Naive thymus-derived CD4-positive, alpha-beta T cell (primary cell): Measurements from ENCODE around the gene MGME1. TPM values are rescaled to one million over a fixed set of nuclear protein-coding genes. Genes with fewer than 3 reads are reported as not detected.
A peak's percentile ranks its signal among the peaks of the same experiment; 100 is the strongest.

Experiments used
- ATAC-seq: fragments of 150-1000 bp; cut with Tn5 transposase; 2 replicates; pipeline ENCODE4 v1.10.0; 2021; ENCODE audit warnings: mild to moderate bottlenecking, moderate library complexity
- CTCF ChIA-PET: fragments of 350-600 bp; sonication (Branson Sonifier 250); formaldehyde crosslinking; loops from one replicate; lab custom pipeline; 2021; ENCODE audit warnings: antibody characterized with exemption; lab: Charles Lee
- POLR2A ChIA-PET: fragments of 350-600 bp; sonication (Branson Sonifier 250); formaldehyde crosslinking; loops from one replicate; lab custom pipeline; 2021; ENCODE audit warnings: antibody characterized with exemption, inconsistent platforms; lab: Charles Lee
- DNase-seq, 9 donors: peaks; one replicate each; pipeline versions ENCODE4 v3.0.0 to v3.0.0-alpha.2; 2020 to 2022; ENCODE audit warnings: mixed read lengths in 1 of 9
- H3K27ac ChIP-seq: one replicate; pipeline ENCODE4 v1.7.0; 2013; ENCODE audit warnings: mild to moderate bottlenecking, low read depth, low read length, moderate library complexity
- H3K27me3 ChIP-seq, 2 donors: one replicate each; pipeline ENCODE4 v1.7.0; 2013; ENCODE audit warnings: low read length in 2 of 2, mild to moderate bottlenecking in 2 of 2, moderate library complexity in 2 of 2; ENCODE audit not compliant: control insufficient read depth in 2 of 2, insufficient read depth in 2 of 2
- H3K36me3 ChIP-seq, 3 experiments: 1 replicate in 2 of 3; 2 replicates in 1 of 3; pipeline ENCODE4 v1.7.0; 2013; ENCODE audit warnings: low read length in 3 of 3, mild to moderate bottlenecking in 3 of 3, moderate library complexity in 1 of 3; ENCODE audit not compliant: insufficient read depth in 3 of 3, control insufficient read depth in 2 of 3
- H3K4me1 ChIP-seq, 2 donors: one replicate each; pipeline ENCODE4 v1.7.0; 2013; ENCODE audit warnings: low read length in 2 of 2, mild to moderate bottlenecking in 2 of 2, moderate library complexity in 1 of 2; ENCODE audit not compliant: control insufficient read depth in 2 of 2, insufficient read depth in 2 of 2
- H3K4me3 ChIP-seq: 2 replicates; pipeline ENCODE4 v1.7.0; 2013; ENCODE audit warnings: mild to moderate bottlenecking, low read length
- H3K9me3 ChIP-seq, 3 experiments: 1 replicate in 2 of 3; 2 replicates in 1 of 3; pipeline ENCODE4 v1.7.0; 2013; ENCODE audit warnings: low read length in 3 of 3; ENCODE audit not compliant: control insufficient read depth in 2 of 3
- H3K27ac Mint-ChIP-seq, 9 donors: one replicate each; pipeline ENCODE4 v1.8.0; 2020 to 2022; ENCODE audit warnings: mixed read lengths in 9 of 9, mild to moderate bottlenecking in 8 of 9, moderate library complexity in 5 of 9, inconsistent platforms in 2 of 9
- H3K27me3 Mint-ChIP-seq, 5 donors: one replicate each; pipeline ENCODE4 v1.8.0; 2021 to 2022; ENCODE audit warnings: mixed read lengths in 5 of 5, mild to moderate bottlenecking in 1 of 5
- H3K36me3 Mint-ChIP-seq, 5 donors: one replicate each; pipeline ENCODE4 v1.8.0; 2020 to 2022; ENCODE audit warnings: mixed read lengths in 5 of 5, mild to moderate bottlenecking in 3 of 5, inconsistent platforms in 1 of 5
- H3K4me1 Mint-ChIP-seq, 7 donors: one replicate each; pipeline ENCODE4 v1.8.0; 2020 to 2022; ENCODE audit warnings: mixed read lengths in 7 of 7, mild to moderate bottlenecking in 3 of 7, inconsistent platforms in 1 of 7
- H3K4me3 Mint-ChIP-seq, 10 donors: one replicate each; pipeline ENCODE4 v1.8.0; 2020 to 2022; ENCODE audit warnings: mild to moderate bottlenecking in 10 of 10, mixed read lengths in 10 of 10, moderate library complexity in 6 of 10, inconsistent platforms in 2 of 10
- H3K9me3 Mint-ChIP-seq, 11 donors: one replicate each; pipeline ENCODE4 v1.8.0; 2020 to 2022; ENCODE audit warnings: mixed read lengths in 11 of 11, mild to moderate bottlenecking in 4 of 11, inconsistent platforms in 1 of 11, moderate library complexity in 1 of 11
- intact Hi-C, 2 donors: fragments of 100-400 bp; cut with micrococcal nuclease; formaldehyde crosslinking; loops; one replicate each; pipeline ENCODE4 v1.15.1; 2023
- polyA plus RNA-seq, 2 donors: library from polyadenylated mRNA; unstranded; fragments of 300-500 nt; fragmentation: Illumina TruSeq; gene quantifications; one replicate each; pipeline ENCODE4 v1.2.3, GENCODE V29; 2021
- total RNA-seq, 6 experiments: library from RNA in 5 of 6; stranded (reverse) in 5 of 6; gene quantifications; 1 replicate in 5 of 6; 2 replicates in 1 of 6; pipeline ENCODE4 v1.2.3 and lab custom pipeline; 2021 to 2026

The MGME1 gene
- total and polyA plus RNA-seq, 7 experiments from 2014 or later = 4.9 to 41.0 (median 13.1) TPM

DNA sequence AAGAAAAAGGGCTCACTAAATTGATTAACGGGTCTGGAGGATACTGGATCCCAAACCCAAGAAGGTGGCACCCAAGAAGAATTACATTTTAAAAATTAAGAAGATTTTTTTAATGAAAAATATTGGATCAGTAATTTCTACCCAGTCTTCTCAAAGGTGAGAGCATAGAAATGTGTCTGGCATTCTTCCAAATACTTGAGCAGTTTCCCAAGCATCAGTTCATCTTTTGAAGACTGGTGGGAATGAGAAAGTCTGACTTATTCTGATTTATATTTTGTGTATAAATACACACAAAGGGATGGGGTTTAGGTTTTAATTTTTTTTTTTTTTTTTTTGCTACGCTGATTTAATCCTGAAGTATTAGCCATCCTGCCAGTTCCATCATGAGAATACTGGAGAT, 3.3 kb downstream of the MGME1 start:
- H3K9me3 ChIP-seq = no peaks in the 10 kb centered on the region
- H3K4me1 ChIP-seq = peaks cover 27 to 34% of the 10 kb centered on the region in 2 donors
- ChIA-PET CTCF (no interaction called here), POLR2A (no interaction called here)
- Mint-ChIP-seq H3K36me3 (peaks cover 0 to 38% (median 16%) of the 10 kb centered on the region in 5 donors), H3K4me1 (peaks cover 38 to 55% (median 48%) of the 10 kb centered on the region in 7 donors), H3K27me3 (no peaks in the 10 kb centered on the region), H3K27ac (peak overlapping the region in 3 of 9 donors; percentile 21 to 68 (median 40)), H3K9me3 (no peaks in the 10 kb centered on the region), H3K4me3 (peak overlapping the region in 8 of 10 donors; percentile 12 to 95 (median 56))
- intact Hi-C loops = no loop called here
- H3K27ac ChIP-seq = no peak overlapping the region
- DNase-seq = no peak
- H3K27me3 ChIP-seq = no peaks in the 10 kb centered on the region
- ATAC-seq = no peak
- H3K4me3 ChIP-seq = no peak overlapping the region
- no peaks in the 10 kb centered on the region for H3K36me3 ChIP-seq

DNA sequence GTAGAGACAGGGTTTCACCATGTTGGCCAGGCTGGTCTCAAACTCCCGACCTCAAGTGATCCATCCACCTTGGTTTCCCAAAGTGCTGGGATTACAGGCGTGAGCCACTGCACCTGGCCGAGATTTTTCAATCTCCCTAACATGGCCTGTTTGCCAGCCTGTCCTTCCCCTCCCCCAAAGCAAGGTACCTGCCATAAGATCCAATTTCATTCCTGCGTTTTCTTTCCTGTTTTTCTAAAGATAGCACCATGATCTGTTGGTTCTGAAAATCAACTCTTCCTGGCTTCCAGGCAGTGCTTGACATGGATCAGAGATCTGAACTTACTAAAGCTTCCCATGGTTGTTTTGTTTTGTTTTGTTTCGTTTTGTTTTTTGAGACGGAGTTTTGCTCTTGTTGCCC, 7.5 kb downstream of the MGME1 start:
- Histone ChIP-seq H3K36me3 (no peaks in the 10 kb centered on the region), H3K9me3 (no peaks in the 10 kb centered on the region), H3K27ac (no peak overlapping the region), H3K4me1 (peaks cover 11 to 21% of the 10 kb centered on the region in 2 donors), H3K4me3 (no peak overlapping the region), H3K27me3 (no peaks in the 10 kb centered on the region)
- ATAC-seq (no peak), DNase-seq (no peak)
- H3K27ac Mint-ChIP-seq = no peak overlapping the region
- H3K9me3 Mint-ChIP-seq = no peaks in the 10 kb centered on the region
- H3K4me1 Mint-ChIP-seq = peaks cover 19 to 40% (median 29%) of the 10 kb centered on the region in 7 donors
- H3K36me3 Mint-ChIP-seq = peaks cover 0 to 34% (median 16%) of the 10 kb centered on the region in 5 donors
- H3K27me3 Mint-ChIP-seq = no peaks in the 10 kb centered on the region
- POLR2A ChIA-PET = no interaction called here
- no peak overlapping the region for H3K4me3 Mint-ChIP-seq
- CTCF ChIA-PET = no interaction called here
- intact Hi-C loops = no loop called here

DNA sequence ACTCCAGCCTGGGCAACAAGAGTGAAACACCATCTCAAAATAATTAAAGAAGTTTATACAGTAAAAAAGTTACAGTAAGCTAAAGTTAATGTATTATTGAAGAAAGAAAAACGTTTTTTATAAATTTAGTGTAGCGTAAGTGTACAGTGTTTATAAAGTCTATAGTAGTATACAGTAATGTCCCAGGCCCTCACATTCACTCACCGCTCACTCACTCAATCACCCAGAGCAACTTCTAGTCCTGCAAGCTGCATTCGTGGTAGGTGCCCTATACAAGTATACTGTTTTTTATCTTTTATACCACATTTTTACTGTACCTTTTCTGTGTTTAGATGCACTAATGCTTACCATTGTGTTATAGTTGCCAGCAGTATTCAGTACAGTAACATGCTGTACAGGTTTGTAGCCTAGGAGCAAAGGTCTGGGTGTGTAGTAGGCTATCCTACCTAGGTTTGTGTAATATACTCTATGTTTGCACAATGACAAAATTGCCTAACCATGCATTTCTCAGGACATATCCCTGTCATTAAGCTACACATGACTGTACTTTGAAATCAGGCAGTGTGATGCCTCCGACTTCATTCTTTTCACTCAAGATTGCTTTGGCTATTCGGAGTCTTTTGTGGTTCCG, 16.7 kb downstream of the MGME1 start:
- H3K27me3 ChIP-seq = no peaks in the 10 kb centered on the region
- DNase-seq (no peak), ATAC-seq (no peak)
- H3K4me3 ChIP-seq = no peak overlapping the region
- H3K27ac Mint-ChIP-seq = no peak overlapping the region
- peaks cover 0 to 1% (median 0%) of the 10 kb centered on the region in 11 donors for H3K9me3 Mint-ChIP-seq
- peaks cover 0 to 26% (median 10%) of the 10 kb centered on the region in 5 donors for H3K36me3 Mint-ChIP-seq
- no peak overlapping the region for H3K4me3 Mint-ChIP-seq
- H3K27me3 Mint-ChIP-seq = no peaks in the 10 kb centered on the region
- ChIA-PET CTCF (interaction anchor here (0.6 kb wide), 1 partner anchor 167 kb away, joined by 5 read pairs; no protein-coding TSS in a partner anchor), POLR2A (interaction anchor here (0.6 to 0.7 kb wide), 2 partner anchors 20 to 295 kb away, joined by 3 to 5 read pairs; no protein-coding TSS in a partner anchor)
- H3K36me3 ChIP-seq = peaks cover 0 to 9% (median 0%) of the 10 kb centered on the region in 3 experiments
- H3K27ac ChIP-seq = no peak overlapping the region
- H3K9me3 ChIP-seq = no peaks in the 10 kb centered on the region
- peaks cover 3 to 30% (median 18%) of the 10 kb centered on the region in 7 donors for H3K4me1 Mint-ChIP-seq
- peaks cover 0 to 5% of the 10 kb centered on the region in 2 donors for H3K4me1 ChIP-seq
- intact Hi-C loops = no loop called here

DNA sequence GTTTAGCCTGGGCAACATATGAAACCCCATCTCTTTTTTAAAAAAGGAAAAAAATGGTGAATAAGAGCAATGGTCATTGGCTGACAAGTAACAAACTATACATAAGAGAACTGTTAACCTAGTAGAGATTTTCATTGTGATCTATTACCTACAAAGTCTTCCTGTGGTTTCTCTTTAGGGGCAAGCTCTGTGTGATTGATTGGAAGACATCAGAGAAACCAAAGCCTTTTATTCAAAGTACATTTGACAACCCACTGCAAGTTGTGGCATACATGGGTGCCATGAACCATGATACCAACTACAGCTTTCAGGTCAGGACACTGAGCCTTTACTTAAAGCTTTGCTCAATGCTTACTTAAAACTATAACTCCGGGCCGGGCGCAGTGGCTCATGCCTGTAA, 19.2 kb downstream of the MGME1 start:
- Mint-ChIP-seq H3K27me3 (no peaks in the 10 kb centered on the region), H3K9me3 (peaks cover 0 to under 1% (median 0%) of the 10 kb centered on the region in 11 donors), H3K27ac (peak overlapping the region in 6 of 9 donors; percentile 0 to 68 (median 36)), H3K4me3 (peak overlapping the region in 9 of 10 donors; percentile 4 to 62 (median 30)), H3K4me1 (peaks cover 2 to 42% (median 18%) of the 10 kb centered on the region in 7 donors), H3K36me3 (peaks cover 0 to 22% (median 8%) of the 10 kb centered on the region in 5 donors)
- peaks cover 0 to 5% of the 10 kb centered on the region in 2 donors for H3K4me1 ChIP-seq
- no peaks in the 10 kb centered on the region for H3K9me3 ChIP-seq
- intact Hi-C loops = loop anchor here in 1 of 2 donors (2.0 kb wide), 1 partner anchor 19 kb away; the partner anchor contains the start of genes MGME1 and SNX5
- no peaks in the 10 kb centered on the region for H3K27me3 ChIP-seq
- ChIA-PET POLR2A (no interaction called here), CTCF (no interaction called here)
- no peak overlapping the region for H3K4me3 ChIP-seq
- peak in 6 of 9 donors; percentile 49 to 73 (median 64) for DNase-seq
- peak; percentile 81 for ATAC-seq
- peaks cover 0 to 9% (median 0%) of the 10 kb centered on the region in 3 experiments for H3K36me3 ChIP-seq
- H3K27ac ChIP-seq = no peak overlapping the region

DNA sequence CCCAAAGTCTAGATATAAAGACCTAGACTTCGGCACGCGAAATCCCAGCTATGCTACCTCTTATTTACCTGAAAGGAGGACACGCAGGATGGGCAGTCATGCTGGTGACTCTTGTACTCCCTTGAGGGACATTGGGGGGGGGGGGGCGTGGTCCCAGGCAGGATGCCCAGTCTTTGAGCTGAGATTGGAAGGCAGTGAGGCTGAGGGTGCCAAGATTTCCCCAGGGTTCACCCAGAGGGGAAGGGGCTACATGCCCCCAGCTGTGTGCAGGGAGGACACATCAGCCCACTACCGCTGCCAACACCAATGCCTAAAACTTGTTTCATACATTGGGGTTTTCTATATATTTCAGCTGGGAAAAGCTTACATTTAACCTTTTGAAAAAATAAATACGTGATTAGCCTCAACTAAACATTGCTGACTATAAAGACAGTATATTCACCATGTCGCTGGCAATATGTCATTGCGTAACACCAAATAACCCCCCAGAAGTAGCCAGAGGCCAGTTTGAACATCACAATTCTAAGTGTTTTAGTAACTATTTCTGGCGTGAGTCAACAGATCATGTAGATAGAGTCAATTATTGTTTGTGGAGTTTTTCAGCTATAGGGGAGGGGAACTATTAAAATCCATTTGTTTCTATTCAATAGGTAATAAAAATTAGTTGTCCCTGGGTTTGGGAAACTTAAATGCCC, 21.6 kb downstream of the MGME1 start:
- Mint-ChIP-seq H3K27me3 (no peaks in the 10 kb centered on the region), H3K27ac (no peak overlapping the region), H3K4me1 (peaks cover 0 to 50% (median 18%) of the 10 kb centered on the region in 7 donors), H3K4me3 (no peak overlapping the region), H3K36me3 (peaks cover 0 to 20% (median 7%) of the 10 kb centered on the region in 5 donors), H3K9me3 (no peaks in the 10 kb centered on the region)
- DNase-seq = no peak
- peaks cover 0 to 5% of the 10 kb centered on the region in 2 donors for H3K4me1 ChIP-seq
- CTCF ChIA-PET = interaction anchor here (0.9 kb wide), 1 partner anchor 15 kb away, joined by 3 read pairs; no protein-coding TSS in a partner anchor
- no peak overlapping the region for H3K4me3 ChIP-seq
- no peaks in the 10 kb centered on the region for H3K9me3 ChIP-seq
- peaks cover 0 to 9% (median 0%) of the 10 kb centered on the region in 3 experiments for H3K36me3 ChIP-seq
- POLR2A ChIA-PET = interaction anchor here (1.8 kb wide), 1 partner anchor 25 kb away, joined by 5 read pairs; no protein-coding TSS in a partner anchor
- no peak for ATAC-seq
- no peaks in the 10 kb centered on the region for H3K27me3 ChIP-seq
- no peak overlapping the region for H3K27ac ChIP-seq
- intact Hi-C loops = loop anchor here in 1 of 2 donors (10.0 kb wide), 1 partner anchor 46 kb away; no protein-coding TSS in a partner anchor

DNA sequence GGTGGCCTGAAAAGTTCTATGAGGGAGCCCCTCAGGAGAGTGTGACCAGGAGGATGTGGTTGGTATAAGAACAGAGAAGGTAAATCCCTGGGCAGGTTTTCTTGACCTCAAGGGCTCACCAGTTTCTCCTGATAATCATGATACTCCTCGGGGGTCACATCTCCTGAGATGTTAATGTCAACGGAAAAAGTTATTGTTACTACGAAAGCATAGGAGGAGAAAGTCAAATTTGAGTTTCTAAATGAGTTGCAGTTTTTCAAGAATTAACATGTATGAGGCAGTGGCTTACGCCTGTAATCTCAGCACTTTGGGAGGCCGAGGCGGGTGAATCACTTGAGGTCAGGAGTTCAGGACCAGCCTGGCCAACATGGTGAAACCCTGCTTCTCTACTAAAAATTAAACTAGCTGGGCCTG, 23.4 kb downstream of the MGME1 start:
- Mint-ChIP-seq H3K27me3 (peaks cover 0 to 7% (median 0%) of the 10 kb centered on the region in 5 donors), H3K36me3 (peaks cover 0 to 20% (median 7%) of the 10 kb centered on the region in 5 donors), H3K9me3 (no peaks in the 10 kb centered on the region), H3K4me3 (peak overlapping the region in 1 of 10 donors; percentile 82), H3K4me1 (peaks cover 4 to 59% (median 23%) of the 10 kb centered on the region in 7 donors), H3K27ac (peak overlapping the region in 1 of 9 donors; percentile 93)
- intact Hi-C loops = loop anchor here in 1 of 2 donors (10.0 kb wide), 1 partner anchor 47 kb away; no protein-coding TSS in a partner anchor
- no peak overlapping the region for H3K27ac ChIP-seq
- ChIA-PET POLR2A (no interaction called here), CTCF (no interaction called here)
- H3K27me3 ChIP-seq = no peaks in the 10 kb centered on the region
- no peak overlapping the region for H3K4me3 ChIP-seq
- H3K36me3 ChIP-seq = peaks cover 0 to 9% (median 0%) of the 10 kb centered on the region in 3 experiments
- H3K9me3 ChIP-seq = no peaks in the 10 kb centered on the region
- H3K4me1 ChIP-seq = peaks cover 5 to 8% of the 10 kb centered on the region in 2 donors
- peak in 1 of 9 donors; percentile 53 for DNase-seq
- ATAC-seq = no peak
